HG03064 (cell line): ENCODE data around the gene CBX3.
"Not testable (repeated sequence)": the region's sequence is repeated elsewhere in the genome, so short reads cannot be mapped to it uniquely, and the experiment has no call there.

Experiments
- ATAC-seq: cut with Tn5 transposase; IDR thresholded peaks from one replicate; pipeline ENCODE4 v1.9.1; 2021; ENCODE audit warnings: low read depth; ENCODE audit not compliant: unreplicated experiment

The CBX3 gene

GRCh38 chr7:26200038-26200443 is 1.5 kb upstream of the CBX3 start:
- ATAC-seq, result peak; percentile 3

DNA sequence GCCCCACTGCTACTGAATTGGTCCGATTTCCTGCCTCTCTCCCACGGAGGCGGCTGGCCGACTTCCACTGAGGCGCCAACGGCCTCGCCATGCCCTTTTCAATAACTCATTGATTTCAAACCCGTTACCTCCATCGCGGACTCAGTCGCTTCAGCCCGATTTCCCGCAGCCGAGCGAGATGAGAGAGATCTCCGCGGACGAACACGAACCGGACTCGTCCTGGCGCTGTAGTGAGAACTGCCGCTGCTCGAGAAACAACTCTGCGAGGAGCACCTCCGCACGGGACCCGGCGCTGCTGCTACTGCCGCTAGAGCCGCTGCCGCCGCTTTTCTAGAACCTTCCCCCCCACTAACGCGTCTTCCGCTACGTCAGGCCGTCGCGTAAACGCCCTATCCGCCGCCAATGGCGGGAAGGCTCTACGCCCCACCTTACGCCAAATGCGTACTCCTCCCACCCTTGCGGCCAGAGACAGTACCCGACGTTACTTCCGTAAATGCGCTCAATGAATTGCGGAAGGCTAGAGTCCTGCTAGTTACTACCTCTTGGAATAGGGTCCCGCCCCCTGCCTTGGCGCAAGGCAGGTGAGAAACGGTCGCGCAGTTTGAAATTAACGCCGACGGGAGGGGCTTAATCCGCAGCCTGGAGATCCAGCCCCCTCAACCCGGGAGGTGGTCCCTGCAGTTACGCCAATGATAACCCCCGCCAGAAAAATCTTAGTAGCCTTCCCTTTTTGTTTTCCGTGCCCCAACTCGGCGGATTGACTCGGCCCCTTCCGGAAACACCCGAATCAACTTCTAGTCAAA is 900 bp upstream of the CBX3 start, which contains the start of gene HNRNPA2B1:
TSS of gene HNRNPA2B1 (minus strand) at position 303 of the 803 bp plus-strand sequence. CDS start at position 134, 169 bp downstream.
- ATAC-seq, result peak; percentile 39

- peak; percentile 12 for ATAC-seq
These were observed 760 bp downstream of the CBX3 start for GRCh38 chr7:26202019-26202990.

- ATAC-seq, result no peak
These were observed 1.5 kb downstream of the CBX3 start for GRCh38 chr7:26203016-26203415.

- no peak for ATAC-seq
These were observed 6.5 kb downstream of the CBX3 start for GRCh38 chr7:26208040-26208439.

GRCh38 chr7:26212921-26213718 is 11.6 kb downstream of the CBX3 start:
- ATAC-seq, result no peak

- no peak for ATAC-seq
These were observed 12.4 kb downstream of the CBX3 start for GRCh38 chr7:26213807-26214515.

GRCh38 chr7:26216049-26216448 is 14.5 kb downstream of the CBX3 start:
- no peak for ATAC-seq

DNA sequence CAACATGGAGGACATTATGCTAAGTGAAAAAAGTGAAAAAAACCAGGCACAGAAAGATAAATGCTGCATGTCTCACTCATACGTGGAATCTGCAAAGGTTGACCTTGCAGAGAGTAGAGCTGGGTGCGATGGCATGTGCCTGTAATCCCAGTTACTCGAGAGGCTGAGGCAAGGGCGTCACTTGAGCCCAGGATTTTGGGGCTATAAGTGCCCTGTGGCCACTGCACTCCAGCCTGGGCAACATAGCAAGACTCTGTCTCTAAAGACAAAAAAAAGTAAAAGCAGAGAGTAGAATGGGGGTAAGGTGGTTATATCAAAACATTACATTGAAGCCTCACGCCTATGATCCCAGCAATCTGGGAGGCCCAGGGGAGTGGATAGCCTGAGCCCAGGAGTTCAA is 22.8 kb downstream of the CBX3 start:
- no peak for ATAC-seq

GRCh38 chr7:26227987-26228386 is 26.4 kb downstream of the CBX3 start:
- no peak for ATAC-seq

GRCh38 chr7:26233902-26234511 is 32.5 kb downstream of the CBX3 start:
- ATAC-seq, result no peak

GRCh38 chr7:26237035-26237807 is 35.7 kb downstream of the CBX3 start:
- no peak for ATAC-seq

GRCh38 chr7:26238032-26238431 is 36.5 kb downstream of the CBX3 start:
- no peak for ATAC-seq

DNA sequence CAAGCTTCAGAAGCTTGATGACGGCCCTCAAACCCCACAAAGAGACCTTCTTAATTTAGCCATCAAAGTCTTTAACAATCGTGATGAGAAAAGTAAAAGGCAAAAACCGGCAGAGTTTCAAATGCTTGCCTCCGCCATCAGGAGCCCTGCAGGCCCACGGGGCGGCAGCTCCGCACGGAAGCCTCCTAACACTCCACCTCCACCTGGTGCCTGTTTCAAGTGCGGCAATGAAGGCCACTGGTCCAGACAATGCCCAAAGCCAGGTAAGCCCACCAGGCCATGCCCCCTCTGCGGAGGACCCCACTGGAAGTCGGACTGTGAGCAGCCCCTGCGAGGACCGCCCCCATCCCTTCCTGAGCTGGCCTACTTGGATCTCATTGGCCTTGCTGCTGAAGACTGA is 43.6 kb downstream of the CBX3 start:
- no peak for ATAC-seq

- no peak for ATAC-seq
These were observed 48.7 kb downstream of the CBX3 start for GRCh38 chr7:26250239-26250638.

GRCh38 chr7:26261866-26262265 is 60.3 kb downstream of the CBX3 start:
- not testable (repeated sequence) for ATAC-seq
